SU-DHL-6 (cell line): ENCODE results near the gene ZNF568.

Experiments
- CTCF ChIP-seq: fragments of 200-600 bp; sonication (generic); IDR thresholded peaks from one replicate; pipeline ENCODE4 v1.5.1; 2017; ENCODE audit warnings: antibody characterized with exemption, mild to moderate bottlenecking, low read length, moderate library complexity; ENCODE audit not compliant: insufficient read depth, poor library complexity, severe bottlenecking
- EZH2phosphoT487 ChIP-seq: fragments of 200-600 bp; sonication (generic), shearing (Covaris generic); conservative IDR thresholded peaks from 2 replicates; pipeline ENCODE4 v1.6.1; 2018; ENCODE audit warnings: mild to moderate bottlenecking, antibody characterized with exemption, low read length, moderate library complexity, mixed read lengths

GRCh38 chr19:36999313-36999712, 83.2 kb downstream of the ZNF568 start:
- TF ChIP-seq CTCF = no peak
- TF ChIP-seq EZH2phosphoT487 = no peak
